Upper lobe of right lung (tissue), 1 donor: ENCODE results near the gene TYW1B. TPM values are rescaled to one million over a fixed set of nuclear protein-coding genes. Genes with fewer than 3 reads are reported as not detected.
"Not testable (repeated sequence)": the region's sequence is repeated elsewhere in the genome, so short reads cannot be mapped to it uniquely, and the experiment has no call there.

Experiments
- ATAC-seq: fragments of 200-7000 bp; cut with Tn5 transposase; one replicate; pipeline ENCODE4 v1.9.1; 2020; ENCODE audit warnings: mild to moderate bottlenecking, moderate library complexity
- DNase-seq: peaks from one replicate; pipeline ENCODE4 v3.0.0-alpha.2; 2020
- H3K27ac ChIP-seq: fragments of 200-600 bp; one replicate; pipeline ENCODE4 v1.8.0; 2022
- H3K27me3 ChIP-seq: fragments of 200-600 bp; one replicate; pipeline ENCODE4 v1.8.0; 2022; ENCODE audit warnings: mild to moderate bottlenecking
- H3K36me3 ChIP-seq: fragments of 200-600 bp; one replicate; pipeline ENCODE4 v1.8.0; 2022
- H3K4me1 ChIP-seq: fragments of 200-600 bp; one replicate; pipeline ENCODE4 v1.8.0; 2022
- H3K4me3 ChIP-seq: fragments of 200-600 bp; one replicate; pipeline ENCODE4 v1.8.0; 2022; ENCODE audit warnings: mild to moderate bottlenecking
- H3K9me3 ChIP-seq: fragments of 200-600 bp; one replicate; pipeline ENCODE4 v1.8.0; 2022
- CTCF ChIP-seq: fragments of 200-600 bp; IDR thresholded peaks from one replicate; pipeline ENCODE4 v1.8.0; 2022; ENCODE audit warnings: antibody characterized with exemption
- intact Hi-C: fragments of 100-400 bp; cut with DNase I; formaldehyde crosslinking; loops from one replicate; pipeline ENCODE4 v1.11.0; 2022
- total RNA-seq: library from RNA; stranded (reverse); fragmentation: NEBNext Ultra II Directional; extraction: Animal tissue kit (Norgen Biotek cat#: 25700); gene quantifications from one replicate; pipeline ENCODE4 v1.2.1, GENCODE V29; 2021
- donor health status: DM: no; HTN: yes; CAD: no; lungs with severe emphysema.

Gene TYW1B
- total RNA-seq, 1 donor from 2014 or later: 6.7 TPM

GRCh38 chr7:72829687-72830354 is 1.8 kb upstream of the TYW1B start:
- H3K9me3 ChIP-seq, H3K27me3 ChIP-seq, intact Hi-C loops: not testable (repeated sequence)
- peak; percentile 45 for TF ChIP-seq CTCF
- peaks cover 22% of the 10 kb centered on the region for H3K4me1 ChIP-seq
- peaks cover 38% of the 10 kb centered on the region for H3K36me3 ChIP-seq
- DNase-seq (peak; percentile 70), ATAC-seq (peak; percentile 69)
- peak overlapping the region; percentile 96 for H3K27ac ChIP-seq
- H3K4me3 ChIP-seq: peak overlapping the region; percentile 73

GRCh38 chr7:72829291-72829686 is 1.3 kb upstream of the TYW1B start:
- ATAC-seq (peak; percentile 88), DNase-seq (peak; percentile 96)
- Histone ChIP-seq H3K4me1 (peaks cover 22% of the 10 kb centered on the region), H3K4me3 (peak overlapping the region; percentile 73), H3K36me3 (peaks cover 32% of the 10 kb centered on the region), H3K27ac (peak overlapping the region; percentile 96)
- H3K9me3 ChIP-seq, intact Hi-C loops, H3K27me3 ChIP-seq: not testable (repeated sequence)

GRCh38 chr7:72823765-72824732 is 4.0 kb downstream of the TYW1B start:
- peak; percentile 9 for ATAC-seq
- H3K4me3 ChIP-seq, H3K27ac ChIP-seq, intact Hi-C loops, DNase-seq, H3K9me3 ChIP-seq, H3K27me3 ChIP-seq, H3K4me1 ChIP-seq, H3K36me3 ChIP-seq: not testable (repeated sequence)
- peak; percentile 49 for TF ChIP-seq CTCF

DNA sequence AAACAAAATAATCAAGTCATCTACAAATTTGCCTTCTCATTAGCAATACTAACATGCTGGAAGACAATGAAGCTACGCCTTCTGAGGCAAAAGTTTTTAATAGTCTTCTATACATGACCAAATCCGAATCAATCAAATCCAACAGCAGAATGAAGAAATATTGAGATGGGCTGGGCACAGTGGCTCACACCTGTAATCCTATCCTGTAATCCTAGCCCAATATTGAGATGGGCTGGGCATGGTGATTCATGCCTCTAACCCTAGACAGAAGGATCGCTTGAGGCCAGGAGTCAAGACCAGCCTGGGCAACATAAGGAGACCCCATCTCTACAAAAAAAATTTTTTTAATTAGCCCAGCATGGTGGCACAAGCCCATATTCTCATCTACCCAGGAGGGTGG is 5.5 kb downstream of the TYW1B start:
- H3K36me3 ChIP-seq, DNase-seq, H3K4me1 ChIP-seq, H3K4me3 ChIP-seq, ATAC-seq, H3K27ac ChIP-seq, H3K9me3 ChIP-seq, intact Hi-C loops, H3K27me3 ChIP-seq: not testable (repeated sequence)

DNA sequence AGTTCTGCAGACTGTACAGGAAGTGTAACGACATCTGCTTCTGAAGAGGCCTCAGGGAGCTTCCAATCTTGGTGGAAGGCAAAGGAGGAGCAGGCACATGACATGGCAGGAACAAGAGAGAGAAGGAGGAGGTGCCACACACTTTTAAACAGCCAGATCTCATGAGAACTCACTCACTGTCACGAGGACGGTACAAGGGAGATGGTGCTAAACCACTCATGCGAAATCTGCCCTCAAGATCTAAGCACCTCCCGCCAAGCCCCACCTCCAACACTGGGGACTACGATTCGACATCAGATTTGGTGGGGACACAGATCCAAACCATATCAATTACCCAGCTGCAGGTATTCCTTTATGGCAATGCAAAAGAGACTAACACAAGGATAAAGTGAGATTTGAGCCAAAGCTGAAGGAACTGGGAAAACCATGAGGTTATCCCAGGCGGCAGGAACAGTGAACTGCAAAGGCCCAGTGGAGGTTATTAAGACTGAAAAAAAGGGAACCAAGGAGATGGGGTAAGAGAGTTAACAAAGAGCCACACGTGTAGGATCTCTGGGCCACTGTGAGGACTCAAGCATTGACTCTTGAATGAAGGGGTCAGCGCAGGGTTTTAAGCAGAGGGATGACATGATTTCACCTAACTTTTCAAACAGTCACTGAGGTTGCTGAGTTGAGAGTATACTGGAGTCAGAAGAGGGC is 9.2 kb downstream of the TYW1B start:
- ATAC-seq: peak; percentile 66
- H3K4me3 ChIP-seq, H3K36me3 ChIP-seq, intact Hi-C loops, H3K27me3 ChIP-seq, H3K4me1 ChIP-seq, H3K9me3 ChIP-seq, H3K27ac ChIP-seq, DNase-seq: not testable (repeated sequence)

DNA sequence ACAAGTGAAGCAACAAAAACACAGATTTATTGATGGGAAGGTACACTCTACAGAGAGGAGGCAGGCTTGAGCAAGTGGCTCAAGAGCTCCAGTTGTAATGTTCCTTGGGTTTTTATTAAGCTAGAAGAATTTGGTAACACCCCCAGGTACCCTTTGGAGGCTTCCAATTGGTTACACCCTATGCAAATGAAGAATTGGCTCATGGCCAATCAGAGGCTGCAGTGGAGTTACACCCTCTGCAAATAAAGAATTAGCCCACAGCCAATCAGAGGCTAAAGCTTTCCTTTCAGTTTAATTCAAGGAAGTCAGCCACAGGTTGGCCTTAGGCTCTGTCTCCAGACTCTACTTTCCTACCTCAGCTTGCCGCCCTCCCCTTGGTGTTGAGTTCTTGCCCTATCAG is 10.3 kb downstream of the TYW1B start:
- H3K27ac ChIP-seq, H3K9me3 ChIP-seq, H3K36me3 ChIP-seq, DNase-seq, H3K27me3 ChIP-seq, H3K4me1 ChIP-seq, intact Hi-C loops, H3K4me3 ChIP-seq, ATAC-seq: not testable (repeated sequence)

GRCh38 chr7:72816370-72817157 is 11.4 kb downstream of the TYW1B start:
- H3K4me1 ChIP-seq, ATAC-seq, DNase-seq, H3K9me3 ChIP-seq, H3K27ac ChIP-seq, H3K4me3 ChIP-seq, H3K36me3 ChIP-seq, H3K27me3 ChIP-seq, intact Hi-C loops: not testable (repeated sequence)

DNA sequence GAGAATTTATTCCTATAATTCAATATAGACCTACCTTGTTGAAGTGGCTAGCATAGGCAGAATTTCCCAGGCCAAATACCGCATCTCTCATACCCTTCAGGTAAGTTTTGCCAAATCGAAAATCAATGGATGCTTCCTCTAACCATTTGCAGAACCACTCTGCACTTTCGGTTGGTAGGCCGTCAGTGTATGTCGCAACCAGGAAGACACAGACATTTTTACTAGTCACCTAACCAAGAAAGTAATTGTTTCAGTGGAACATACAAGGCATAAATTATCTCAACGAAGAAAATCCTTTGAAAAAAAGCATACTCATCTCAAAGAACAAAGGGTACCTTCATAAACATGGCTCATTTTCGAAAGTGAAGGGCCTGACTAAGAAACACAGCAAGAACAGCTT is 17.6 kb downstream of the TYW1B start:
- H3K27ac ChIP-seq, H3K4me1 ChIP-seq, H3K36me3 ChIP-seq, intact Hi-C loops, H3K9me3 ChIP-seq, H3K27me3 ChIP-seq, H3K4me3 ChIP-seq, DNase-seq: not testable (repeated sequence)
- ATAC-seq: peak; percentile 35

DNA sequence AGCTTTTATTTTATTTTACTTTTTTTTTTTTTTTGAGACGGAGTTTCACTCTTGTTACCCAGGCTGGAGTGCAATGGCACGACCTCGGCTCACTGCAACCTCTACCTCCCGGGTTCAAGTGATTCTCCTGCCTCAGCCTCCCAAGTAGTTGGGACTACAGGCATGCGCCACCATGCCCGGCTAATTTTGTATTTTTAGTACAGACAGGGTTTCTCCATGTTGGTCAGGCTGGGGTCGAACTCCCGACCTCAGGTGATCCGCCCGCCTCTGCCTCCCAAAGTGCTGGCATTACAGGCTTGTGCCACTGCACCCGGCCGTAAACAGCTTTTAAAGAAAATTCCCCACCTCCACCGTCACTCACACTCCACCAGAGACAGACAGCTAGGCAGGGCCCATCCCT is 19.5 kb downstream of the TYW1B start:
- H3K27me3 ChIP-seq, H3K4me1 ChIP-seq, intact Hi-C loops, H3K4me3 ChIP-seq, H3K27ac ChIP-seq, H3K9me3 ChIP-seq, DNase-seq, ATAC-seq: not testable (repeated sequence)
- peaks cover 16% of the 10 kb centered on the region for H3K36me3 ChIP-seq

- H3K4me1 ChIP-seq, DNase-seq, H3K27me3 ChIP-seq, H3K4me3 ChIP-seq, H3K9me3 ChIP-seq, ATAC-seq, H3K27ac ChIP-seq, intact Hi-C loops: not testable (repeated sequence)
- H3K36me3 ChIP-seq: peaks cover 23% of the 10 kb centered on the region
Measured at GRCh38 chr7:72806851-72807250, 21.1 kb downstream of the TYW1B start.
